Gastroesophageal sphincter (tissue), 4 donors: ENCODE results near the gene TESK2. TPM values are rescaled to one million over a fixed set of nuclear protein-coding genes. Genes with fewer than 3 reads are reported as not detected.

Experiments used
- ATAC-seq: fragments of 150-250 bp; one replicate; pipeline ENCODE4 v1.9.1; 2016; ENCODE audit warnings: mild to moderate bottlenecking, moderate library complexity
- H3K27ac ChIP-seq, 4 donors: fragments of 200-600 bp; sonication (generic) in 3 of 4; 1 replicate in 3 of 4; 2 replicates in 1 of 4; pipeline ENCODE4 v1.5.1; 2016 to 2019
- H3K27me3 ChIP-seq: fragments of 200-600 bp; sonication (generic); one replicate; pipeline ENCODE4 v1.5.1; 2019
- H3K36me3 ChIP-seq, 2 donors: fragments of 200-600 bp; sonication (generic); one replicate each; pipeline ENCODE4 v1.5.1; 2019; ENCODE audit warnings: control low read depth in 1 of 2
- H3K4me1 ChIP-seq, 3 donors: fragments of 200-600 bp; sonication (generic); 1 replicate in 2 of 3; 2 replicates in 1 of 3; pipeline ENCODE4 v1.5.1; 2016 to 2019; ENCODE audit warnings: control low read depth in 2 of 3
- H3K4me3 ChIP-seq, 2 donors: fragments of 200-600 bp; sonication (generic); one replicate each; pipeline ENCODE4 v1.5.1; 2019; ENCODE audit warnings: mild to moderate bottlenecking in 1 of 2, moderate library complexity in 1 of 2
- H3K9me3 ChIP-seq, 3 donors: fragments of 200-600 bp; sonication (generic); one replicate each; pipeline ENCODE4 v1.5.1; 2017 to 2019; ENCODE audit warnings: control low read depth in 2 of 3
- CTCF ChIP-seq, 4 experiments: fragments of 200-600 bp in 2 of 4; fragments of 450-650 bp in 2 of 4; sonication (generic) in 1 of 4; IDR thresholded peaks; one replicate each; pipeline ENCODE4 v1.5.1; 2017 to 2019; ENCODE audit warnings: antibody characterized with exemption in 4 of 4, mild to moderate bottlenecking in 2 of 4, moderate library complexity in 2 of 4
- EP300 ChIP-seq: sonication (generic); formaldehyde crosslinking; IDR thresholded peaks from one replicate; pipeline ENCODE4 v1.6.1; 2017; ENCODE audit warnings: antibody characterized with exemption, mild to moderate bottlenecking
- POLR2A ChIP-seq, 2 donors: fragments of 450-650 bp; IDR thresholded peaks; one replicate each; pipeline ENCODE4 v1.6.1; 2017; ENCODE audit warnings: antibody characterized with exemption in 2 of 2, mild to moderate bottlenecking in 2 of 2, moderate library complexity in 1 of 2
- POLR2AphosphoS5 ChIP-seq: sonication (generic); formaldehyde crosslinking; IDR thresholded peaks from one replicate; pipeline ENCODE4 v1.6.1; 2017; ENCODE audit warnings: antibody characterized with exemption
- WGBS, 2 donors: methylation state at CpG; one replicate each; pipeline ENCODE4 v1.1.5; 2018; ENCODE audit warnings: low coverage in 1 of 2; 5-methylcytosine and 5-hydroxymethylcytosine counted together
- total RNA-seq, 4 donors: library from RNA; depleted of rRNA; stranded (reverse); fragments of >200 nt; gene quantifications; one replicate each; pipeline ENCODE4 v1.1.0, GENCODE V29; 2016

The TESK2 gene
- total RNA-seq, 4 donors from 2014 or later, result 3.9 to 8.6 (median 4.8) TPM

DNA sequence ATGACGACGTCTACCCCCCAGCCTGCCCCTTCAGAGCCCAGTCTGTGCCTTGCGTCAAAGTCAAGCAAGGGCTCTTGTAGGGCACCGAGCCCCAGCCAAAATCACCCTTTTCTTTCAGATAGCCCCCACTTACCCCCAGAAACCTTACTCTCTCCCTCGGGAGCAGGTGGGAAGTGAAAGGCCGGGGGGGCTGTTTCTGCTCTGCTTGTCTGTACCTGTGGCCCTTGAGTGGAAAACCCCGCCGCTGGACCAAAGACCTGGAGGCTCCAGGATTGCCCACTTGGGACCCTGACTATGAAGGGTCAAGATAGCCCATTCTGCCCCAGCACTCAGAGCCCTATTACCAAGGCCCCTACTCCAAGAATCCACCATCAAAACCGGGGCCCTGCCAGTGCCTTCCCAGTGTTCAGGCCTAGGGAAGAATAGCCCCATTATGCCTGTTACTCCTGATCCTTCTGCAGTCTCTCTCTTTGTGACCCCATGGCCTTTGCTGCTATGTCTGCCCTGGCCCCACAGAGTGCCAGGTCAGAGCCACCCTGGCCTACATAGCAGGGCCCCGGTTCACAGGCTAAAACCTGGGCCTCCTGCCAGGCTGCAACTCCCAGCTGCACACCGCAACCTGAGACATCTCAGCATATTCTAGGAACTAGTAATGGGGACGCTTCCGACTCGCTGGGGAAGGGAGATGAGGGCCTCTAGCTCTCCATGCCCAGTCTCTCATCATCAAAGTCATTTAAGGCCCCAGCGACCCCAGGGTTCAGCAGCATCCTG, 186.5 kb downstream of the TESK2 start:
- H3K36me3 ChIP-seq, result no peaks in the 10 kb centered on the region
- H3K4me1 ChIP-seq, result peaks cover 0 to 25% (median 6%) of the 10 kb centered on the region in 3 donors
- WGBS, 2 donors, result 25 to 33% methylated on average over 2 to 6 of the region's 15 CpGs
- no peaks in the 10 kb centered on the region for H3K27me3 ChIP-seq
- peak overlapping the region; percentile 49 to 92 (median 90) for H3K27ac ChIP-seq
- no peaks in the 10 kb centered on the region for H3K9me3 ChIP-seq
- TF ChIP-seq POLR2AphosphoS5, result no peak
- no peak for TF ChIP-seq CTCF (IDR thresholded peaks at IDR 0.05)
- TF ChIP-seq POLR2A (IDR thresholded peaks at IDR 0.05), result no peak
- no peak for TF ChIP-seq EP300
- no peak for ATAC-seq
- peak overlapping the region; percentile 36 to 80 for H3K4me3 ChIP-seq

GRCh38 chr1:45303520-45304310, 187.2 kb downstream of the TESK2 start:
- H3K4me1 ChIP-seq, result peaks cover 0 to 25% (median 6%) of the 10 kb centered on the region in 3 donors
- ATAC-seq, result peak; percentile 96
- H3K36me3 ChIP-seq, result no peaks in the 10 kb centered on the region
- H3K27ac ChIP-seq, result peak overlapping the region; percentile 56 to 92 (median 91)
- WGBS, 2 donors, result 0% methylated on average over 12 to 22 of the region's 68 CpGs
- H3K9me3 ChIP-seq, result no peaks in the 10 kb centered on the region
- peak overlapping the region; percentile 38 to 80 for H3K4me3 ChIP-seq
- peak; percentile 19 for TF ChIP-seq POLR2AphosphoS5
- peak; percentile 55 to 59 for TF ChIP-seq POLR2A (IDR thresholded peaks at IDR 0.05)
- TF ChIP-seq CTCF (IDR thresholded peaks at IDR 0.05), result peak; percentile 25 to 91 (median 81)
- TF ChIP-seq EP300, result no peak
- no peaks in the 10 kb centered on the region for H3K27me3 ChIP-seq

- no peaks in the 10 kb centered on the region for H3K9me3 ChIP-seq
- TF ChIP-seq CTCF (IDR thresholded peaks at IDR 0.05) (no peak), EP300 (no peak), POLR2AphosphoS5 (no peak), POLR2A (IDR thresholded peaks at IDR 0.05) (no peak)
- peak overlapping the region; percentile 38 to 80 for H3K4me3 ChIP-seq
- H3K27ac ChIP-seq, result peak overlapping the region; percentile 56 to 92 (median 91)
- WGBS, 2 donors, result 80 to 89% methylated on average over 13 to 15 of the region's 16 CpGs
- H3K36me3 ChIP-seq, result no peaks in the 10 kb centered on the region
- peaks cover 0 to 25% (median 6%) of the 10 kb centered on the region in 3 donors for H3K4me1 ChIP-seq
- no peak for ATAC-seq
- no peaks in the 10 kb centered on the region for H3K27me3 ChIP-seq
These were observed 188.3 kb downstream of the TESK2 start for GRCh38 chr1:45302505-45303150.

- no peak for ATAC-seq
These were observed 190.3 kb downstream of the TESK2 start for GRCh38 chr1:45300669-45300997.

More at GRCh38 chr1:45300669-45300997, 190.3 kb downstream of the TESK2 start:
- H3K4me3 ChIP-seq, result no peak overlapping the region
- WGBS, 2 donors, result 55% methylated on average over 2 of the region's 2 CpGs; no CpG with 5 or more reads in 1 of the 2 donors
- peaks cover 0 to 25% (median 6%) of the 10 kb centered on the region in 3 donors for H3K4me1 ChIP-seq
- TF ChIP-seq POLR2AphosphoS5 (no peak), EP300 (no peak), POLR2A (IDR thresholded peaks at IDR 0.05) (no peak), CTCF (IDR thresholded peaks at IDR 0.05) (no peak)
- H3K9me3 ChIP-seq, result no peaks in the 10 kb centered on the region
- no peaks in the 10 kb centered on the region for H3K36me3 ChIP-seq
- no peaks in the 10 kb centered on the region for H3K27me3 ChIP-seq
- H3K27ac ChIP-seq, result no peak overlapping the region
